Ectodermal cell (in vitro differentiated cells): ENCODE measurements around the gene ELK4. TPM values are rescaled to one million over a fixed set of nuclear protein-coding genes. Genes with fewer than 3 reads are reported as not detected.

Experiments used
- H3K27ac ChIP-seq: 2 replicates; pipeline ENCODE4 v1.7.0; 2013; ENCODE audit warnings: mild to moderate bottlenecking, low read depth, low read length; ENCODE audit not compliant: insufficient read depth, poor library complexity, severe bottlenecking
- H3K27me3 ChIP-seq: 2 replicates; pipeline ENCODE4 v1.7.0; 2013; ENCODE audit warnings: mild to moderate bottlenecking, low read length; ENCODE audit not compliant: insufficient read depth, control insufficient read depth, poor library complexity, severe bottlenecking
- H3K36me3 ChIP-seq: one replicate; pipeline ENCODE4 v1.7.0; 2013; ENCODE audit warnings: low read length; ENCODE audit not compliant: control insufficient read depth, insufficient read depth
- H3K4me1 ChIP-seq: one replicate; pipeline ENCODE4 v1.7.0; 2013; ENCODE audit warnings: low read length; ENCODE audit not compliant: control insufficient read depth, insufficient read depth
- H3K4me3 ChIP-seq: 2 replicates; pipeline ENCODE4 v1.7.0; 2013; ENCODE audit warnings: low read depth, low read length, control low read depth; ENCODE audit not compliant: insufficient read depth
- H3K9me3 ChIP-seq: 2 replicates; pipeline ENCODE4 v1.7.0; 2013; ENCODE audit warnings: mild to moderate bottlenecking, low read length, moderate library complexity; ENCODE audit not compliant: control insufficient read depth
- WGBS, 2 experiments: methylation state at CpG; one replicate each; pipeline ENCODE4 v1.1.7; 2013; ENCODE audit warnings: missing lambda C conversion rate in 2 of 2; 5-methylcytosine and 5-hydroxymethylcytosine counted together
- polyA plus RNA-seq, 4 experiments: library from polyadenylated mRNA; stranded (reverse); fragments of 50-300 nt; gene quantifications; one replicate each; pipeline ENCODE4 v1.2.3, GENCODE V29; 2013

ELK4 gene, protein sequence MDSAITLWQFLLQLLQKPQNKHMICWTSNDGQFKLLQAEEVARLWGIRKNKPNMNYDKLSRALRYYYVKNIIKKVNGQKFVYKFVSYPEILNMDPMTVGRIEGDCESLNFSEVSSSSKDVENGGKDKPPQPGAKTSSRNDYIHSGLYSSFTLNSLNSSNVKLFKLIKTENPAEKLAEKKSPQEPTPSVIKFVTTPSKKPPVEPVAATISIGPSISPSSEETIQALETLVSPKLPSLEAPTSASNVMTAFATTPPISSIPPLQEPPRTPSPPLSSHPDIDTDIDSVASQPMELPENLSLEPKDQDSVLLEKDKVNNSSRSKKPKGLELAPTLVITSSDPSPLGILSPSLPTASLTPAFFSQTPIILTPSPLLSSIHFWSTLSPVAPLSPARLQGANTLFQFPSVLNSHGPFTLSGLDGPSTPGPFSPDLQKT
- 21.6 TPM for polyA plus RNA-seq (2013, experiment 1 of 4)
- polyA plus RNA-seq (2013, experiment 2 of 4) = 22.1 TPM
- polyA plus RNA-seq (2013, experiment 3 of 4) = 11.5 TPM
- polyA plus RNA-seq (2013, experiment 4 of 4) = 13.8 TPM

DNA sequence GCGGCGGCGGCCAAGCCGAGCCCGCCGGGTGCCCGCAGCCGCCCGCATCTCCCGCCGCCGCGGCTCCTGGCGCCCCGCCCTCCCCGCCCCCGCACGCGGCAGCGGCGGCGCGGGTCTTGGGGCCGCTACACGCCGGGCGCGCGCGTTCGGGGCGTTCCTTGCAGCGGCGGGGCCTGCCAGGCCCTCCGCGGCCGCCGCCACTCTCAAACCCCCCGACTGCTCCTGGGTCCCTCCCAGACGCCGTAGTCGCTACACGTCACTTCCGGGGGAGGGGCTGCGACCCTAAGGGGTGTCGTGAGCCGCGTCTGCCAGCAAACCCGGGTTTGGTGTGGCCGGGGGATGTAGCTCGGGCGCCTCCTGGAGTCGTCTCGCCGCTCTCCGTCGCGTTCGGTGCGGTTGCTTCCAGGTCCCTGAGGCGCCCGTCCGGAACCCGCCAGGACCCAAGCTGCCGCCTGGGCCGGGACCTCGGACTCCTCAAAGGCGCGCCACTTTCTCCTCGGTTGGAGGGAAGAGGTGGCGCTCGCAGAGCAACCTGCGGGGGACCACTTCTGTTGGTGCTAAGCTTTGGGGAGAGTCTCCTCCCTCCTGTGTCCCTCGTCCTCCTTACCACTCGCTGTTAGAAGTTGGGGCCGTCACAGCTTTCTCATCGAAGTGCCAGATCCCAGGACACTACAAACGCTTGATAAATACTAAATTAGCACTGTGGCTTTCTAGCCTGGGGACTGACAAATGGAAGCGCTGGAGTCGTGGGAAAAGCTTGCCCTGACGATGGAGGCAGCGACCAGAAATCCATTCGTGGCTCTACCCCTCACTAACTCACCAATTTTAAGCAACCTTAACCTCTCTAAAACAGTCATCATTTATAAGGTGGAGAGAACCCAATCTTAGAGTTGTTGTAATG, at the start of gene ELK4:
Gene ELK4, minus strand, starts transcription at position 244 of the 901 bp plus-strand sequence. CDS start 8,129 bp downstream, outside the sequence.
- 1% methylated on average over 82 to 83 of the region's 83 CpGs for WGBS, 2 experiments
- peak within 1 kb of the TSS; percentile 67 for H3K4me3 ChIP-seq
- no peaks in the 10 kb centered on the region for H3K36me3 ChIP-seq
- peak within 1 kb of the TSS; percentile 93 for H3K27ac ChIP-seq
- H3K4me1 ChIP-seq = peaks cover 3% of the 10 kb centered on the region
- no peaks in the 10 kb centered on the region for H3K27me3 ChIP-seq
- H3K9me3 ChIP-seq = no peaks in the 10 kb centered on the region

DNA sequence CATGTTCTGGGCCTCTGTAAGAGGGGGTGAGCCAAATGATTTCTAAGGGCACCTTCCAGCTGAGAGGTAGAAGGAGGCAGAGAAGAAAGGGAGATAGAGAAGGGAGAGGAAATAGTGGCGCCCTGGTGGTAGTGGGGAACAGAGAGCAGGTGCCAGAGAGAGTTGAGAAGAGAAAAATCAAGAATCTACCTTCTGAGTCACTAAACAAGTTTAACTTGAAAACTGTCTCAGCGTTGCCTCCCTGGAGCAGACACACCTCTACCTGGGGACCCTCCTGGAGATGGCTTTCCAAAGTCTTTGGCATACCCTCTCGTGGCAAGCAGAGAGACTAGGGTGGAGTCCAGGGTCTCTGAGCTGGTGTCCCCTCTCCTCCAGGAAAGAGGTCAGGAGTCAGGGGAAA, 49.6 kb upstream of the ELK4 start:
- no peak overlapping the region for H3K27ac ChIP-seq
- no peak overlapping the region for H3K4me3 ChIP-seq
- no peaks in the 10 kb centered on the region for H3K9me3 ChIP-seq
- WGBS, 2 experiments = 84 to 86% methylated on average over 3 of the region's 3 CpGs
- H3K36me3 ChIP-seq = no peaks in the 10 kb centered on the region
- peaks cover 30% of the 10 kb centered on the region for H3K4me1 ChIP-seq
- H3K27me3 ChIP-seq = no peaks in the 10 kb centered on the region

DNA sequence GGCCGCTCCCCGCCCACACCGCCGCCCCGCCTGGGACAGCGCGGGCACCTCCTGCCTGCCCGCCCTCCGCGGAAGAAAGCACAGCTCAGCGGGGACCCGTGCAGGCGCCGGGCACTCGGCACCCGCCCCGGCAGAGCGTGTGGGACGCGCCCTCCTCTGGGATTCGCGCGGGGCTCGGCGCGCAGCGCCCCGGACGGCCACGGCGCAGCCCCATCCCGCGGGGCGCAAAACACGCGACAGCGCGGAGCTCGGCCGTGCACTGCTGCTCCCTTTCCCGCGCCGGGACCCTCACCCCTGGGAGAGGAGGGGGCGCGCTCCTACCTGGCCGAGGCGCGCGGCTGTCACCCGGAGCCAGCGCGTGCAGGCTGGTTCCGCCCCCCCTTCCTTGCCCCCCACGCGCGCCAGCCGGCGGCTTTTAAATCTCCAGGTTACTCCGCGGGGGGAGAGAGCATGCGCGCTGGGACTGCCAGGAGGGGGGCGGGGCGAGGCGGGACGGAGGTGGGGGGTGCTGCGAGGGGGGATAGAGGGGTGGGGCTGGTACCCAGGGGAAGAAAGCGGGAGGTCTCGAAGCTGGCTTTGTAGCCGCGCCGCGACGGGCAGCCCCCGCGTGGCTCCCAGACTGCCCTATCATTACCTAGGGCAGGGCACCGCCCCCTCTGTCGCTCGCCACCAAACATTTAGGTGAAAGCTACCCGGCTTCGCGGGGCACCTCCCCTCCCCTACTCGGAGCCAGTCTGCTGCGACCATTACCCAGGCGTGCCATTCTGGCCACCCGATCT, 48.5 kb upstream of the ELK4 start, which contains the start of gene SLC45A3:
Gene SLC45A3, minus strand, starts transcription at position 437 of the 779 bp plus-strand sequence. CDS start 15,853 bp downstream, outside the sequence.
- H3K9me3 ChIP-seq = no peaks in the 10 kb centered on the region
- WGBS, 2 experiments = 1% methylated on average over 82 to 84 of the region's 86 CpGs
- H3K36me3 ChIP-seq = no peaks in the 10 kb centered on the region
- no peaks in the 10 kb centered on the region for H3K27me3 ChIP-seq
- peaks cover 38% of the 10 kb centered on the region for H3K4me1 ChIP-seq
- peak within 1 kb of the TSS; percentile 68 for H3K4me3 ChIP-seq
- H3K27ac ChIP-seq = no peak within 1 kb of the TSS

DNA sequence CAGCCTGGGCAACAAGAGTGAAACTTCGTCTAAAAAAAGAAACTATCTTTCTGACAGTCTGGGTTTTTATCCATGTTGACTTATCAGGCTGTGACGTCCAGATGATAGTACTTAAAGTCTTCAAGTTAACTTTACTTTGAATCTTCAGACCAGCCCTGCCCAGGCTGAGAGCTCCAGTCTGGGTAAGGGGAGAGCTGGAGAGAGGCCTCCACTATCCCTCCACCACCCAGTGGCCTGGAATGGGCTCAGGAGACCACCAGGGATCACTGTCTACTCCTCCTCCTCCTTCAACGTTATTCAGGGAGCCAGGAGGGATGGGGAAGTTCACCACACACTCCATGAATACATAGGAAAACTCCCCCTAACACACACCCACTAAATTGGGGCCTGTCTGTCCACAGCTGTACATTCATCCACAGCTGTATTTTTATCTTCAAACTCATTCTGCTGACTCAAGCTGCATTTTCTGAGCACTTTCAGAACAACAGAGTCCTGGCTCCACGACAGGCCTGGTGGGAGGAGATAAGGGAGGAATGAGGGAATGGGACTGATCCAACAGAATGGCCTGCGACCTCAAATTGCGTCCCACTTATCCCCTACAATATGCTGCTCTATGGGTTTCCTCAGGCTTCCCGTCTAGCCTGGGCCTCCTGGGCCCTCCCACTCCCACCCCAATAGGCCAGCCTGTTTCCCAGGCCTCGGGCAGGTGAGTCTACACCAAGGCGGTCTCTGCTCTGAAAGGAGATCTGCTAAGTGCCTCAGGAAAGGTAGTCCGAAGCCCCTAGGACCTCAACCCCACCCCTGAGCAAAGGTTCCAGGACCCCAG, 46.7 kb upstream of the ELK4 start:
- Histone ChIP-seq H3K4me1 (peaks cover 44% of the 10 kb centered on the region), H3K4me3 (peak overlapping the region; percentile 68), H3K9me3 (no peaks in the 10 kb centered on the region), H3K27me3 (no peaks in the 10 kb centered on the region), H3K36me3 (no peaks in the 10 kb centered on the region), H3K27ac (no peak overlapping the region)
- WGBS, 2 experiments = 53 to 64% methylated on average over 9 to 10 of the region's 10 CpGs

DNA sequence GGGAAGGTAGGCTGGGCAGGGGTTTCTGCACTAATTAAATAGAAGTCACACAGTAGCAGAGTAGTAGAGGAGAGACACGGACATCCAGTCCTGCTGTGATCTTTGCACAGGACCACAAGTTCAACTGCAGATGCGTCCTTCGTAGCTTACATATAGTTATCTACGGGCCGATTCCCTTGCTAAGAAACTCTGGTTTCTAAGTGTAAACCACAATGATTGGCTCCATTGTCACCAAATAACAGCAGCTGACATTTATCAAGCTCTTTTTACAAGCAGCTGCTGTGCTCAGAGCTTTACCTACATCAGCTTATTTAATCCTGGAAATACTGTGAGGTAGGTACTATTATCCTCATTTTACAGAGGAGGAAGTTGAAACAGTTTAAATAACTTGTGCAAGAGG, 45.4 kb upstream of the ELK4 start:
- Histone ChIP-seq H3K27ac (no peak overlapping the region), H3K4me1 (peaks cover 51% of the 10 kb centered on the region), H3K4me3 (no peak overlapping the region), H3K36me3 (no peaks in the 10 kb centered on the region), H3K9me3 (no peaks in the 10 kb centered on the region), H3K27me3 (no peaks in the 10 kb centered on the region)
- WGBS, 2 experiments = 77 to 78% methylated on average over 5 of the region's 5 CpGs

DNA sequence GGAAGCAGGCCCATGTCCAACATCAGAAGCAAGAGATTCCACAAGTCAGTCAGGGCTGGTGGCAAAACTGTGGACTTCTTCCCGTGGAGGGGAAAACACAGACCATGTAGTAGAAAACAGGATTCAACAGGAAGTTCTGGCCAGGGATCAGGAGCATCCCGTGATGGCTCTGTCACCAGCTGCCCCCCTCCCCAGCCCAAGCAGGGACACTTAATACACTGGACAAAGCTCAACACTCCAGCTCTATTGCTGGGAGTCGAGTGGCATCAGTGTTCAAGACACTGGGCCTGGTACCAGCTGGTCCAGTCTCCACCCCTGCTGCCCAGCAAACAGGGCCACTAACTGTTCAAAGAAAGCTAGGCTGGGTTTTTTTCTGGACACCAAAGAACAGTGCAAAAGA, 44.8 kb upstream of the ELK4 start:
- H3K27me3 ChIP-seq = no peaks in the 10 kb centered on the region
- 87 to 89% methylated on average over 3 of the region's 3 CpGs for WGBS, 2 experiments
- H3K27ac ChIP-seq = no peak overlapping the region
- H3K4me3 ChIP-seq = no peak overlapping the region
- peaks cover 56% of the 10 kb centered on the region for H3K4me1 ChIP-seq
- no peaks in the 10 kb centered on the region for H3K36me3 ChIP-seq
- no peaks in the 10 kb centered on the region for H3K9me3 ChIP-seq

DNA sequence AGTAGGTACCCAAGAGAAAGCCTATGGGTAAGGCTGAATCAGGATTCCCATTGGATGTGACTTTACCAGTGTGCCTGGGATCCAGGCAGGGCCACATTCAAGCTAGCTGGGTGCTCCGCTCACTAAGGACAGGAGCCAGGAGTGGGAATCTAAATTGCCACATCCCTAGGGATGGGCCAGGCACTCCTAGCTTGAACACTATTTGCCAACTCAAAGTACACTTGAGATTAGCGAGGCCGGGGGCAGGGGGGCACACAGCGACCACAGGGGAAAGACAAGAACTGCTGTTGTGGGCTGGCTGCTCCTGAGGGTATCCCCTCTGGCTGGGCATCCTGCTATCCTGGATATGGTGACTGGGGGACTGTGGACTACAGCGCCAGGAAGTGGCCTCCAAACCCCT, 44.2 kb upstream of the ELK4 start:
- 95 to 96% methylated on average over 5 of the region's 5 CpGs for WGBS, 2 experiments
- Histone ChIP-seq H3K9me3 (no peaks in the 10 kb centered on the region), H3K4me3 (no peak overlapping the region), H3K36me3 (no peaks in the 10 kb centered on the region), H3K4me1 (peaks cover 60% of the 10 kb centered on the region), H3K27ac (no peak overlapping the region), H3K27me3 (no peaks in the 10 kb centered on the region)

DNA sequence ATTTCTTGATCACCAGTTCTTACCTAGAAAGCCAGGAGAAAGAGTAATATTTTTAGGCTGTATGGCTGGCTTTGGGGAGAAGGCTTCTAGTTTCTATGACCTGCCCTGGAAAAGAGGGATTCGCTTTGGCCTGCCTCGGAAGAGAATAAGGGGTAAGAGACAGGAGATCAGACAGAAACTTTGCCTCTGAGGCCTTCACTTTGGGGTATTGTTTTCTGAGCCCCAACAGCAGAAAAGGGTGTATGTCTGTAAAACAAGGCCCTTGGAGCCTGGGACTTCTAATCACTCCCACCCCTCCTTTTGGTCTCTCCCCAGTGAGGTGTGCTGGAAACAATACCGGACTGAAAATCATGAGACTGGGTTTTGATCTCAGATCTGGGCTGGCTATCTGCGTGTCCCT, 43.4 kb upstream of the ELK4 start:
- no peak overlapping the region for H3K4me3 ChIP-seq
- H3K4me1 ChIP-seq = peaks cover 60% of the 10 kb centered on the region
- H3K36me3 ChIP-seq = no peaks in the 10 kb centered on the region
- H3K9me3 ChIP-seq = no peaks in the 10 kb centered on the region
- H3K27me3 ChIP-seq = no peaks in the 10 kb centered on the region
- no peak overlapping the region for H3K27ac ChIP-seq
- WGBS, 2 experiments = 93 to 94% methylated on average over 4 of the region's 4 CpGs

DNA sequence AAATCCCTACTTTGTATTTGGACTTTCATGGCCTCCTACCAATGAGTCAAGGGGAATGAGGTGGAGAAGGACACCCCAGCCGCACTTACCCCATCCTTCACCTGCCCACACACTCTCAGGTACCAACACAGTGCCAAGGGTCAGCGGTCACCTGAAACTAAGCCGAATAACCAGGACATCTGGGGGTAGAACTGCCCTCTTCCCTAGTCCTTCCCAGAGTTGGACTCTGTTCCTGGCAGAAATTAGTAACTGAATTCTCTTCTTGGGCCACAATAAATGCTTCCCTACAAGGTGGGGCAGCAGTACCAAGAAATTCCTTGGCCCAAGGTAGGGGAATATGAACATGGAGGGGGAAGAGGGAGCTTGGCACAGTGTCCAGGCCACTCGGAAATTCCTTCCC, 41.2 kb upstream of the ELK4 start:
- Histone ChIP-seq H3K27ac (no peak overlapping the region), H3K9me3 (no peaks in the 10 kb centered on the region), H3K36me3 (no peaks in the 10 kb centered on the region), H3K4me3 (no peak overlapping the region), H3K27me3 (no peaks in the 10 kb centered on the region), H3K4me1 (peaks cover 68% of the 10 kb centered on the region)
- 91 to 93% methylated on average over 4 of the region's 4 CpGs for WGBS, 2 experiments
